Measurements from ENCODE around the gene CCDC92. TPM values are rescaled to one million over a fixed set of nuclear protein-coding genes. Genes with fewer than 3 reads are reported as not detected.

The CCDC92 gene
- total and polyA plus RNA-seq, 5 donors from 2014 or later = 12.9 to 24.1 (median 19.5) TPM

GRCh38 chr12:123960029-123960735 is 12.4 kb downstream of the CCDC92 start:
- no peaks in the 10 kb centered on the region for H3K9me3 Mint-ChIP-seq

GRCh38 chr12:123958876-123959275 is 13.8 kb downstream of the CCDC92 start:
- no peaks in the 10 kb centered on the region for H3K4me1 ChIP-seq (ENCODE audit: control insufficient read depth, insufficient read depth, low read length, poor library complexity, severe bottlenecking)
- no peak overlapping the region for H3K4me3 ChIP-seq (ENCODE audit: low read depth, low read length)
- no peaks in the 10 kb centered on the region for H3K9me3 ChIP-seq (ENCODE audit: control insufficient read depth in 2 of 2, low read length in 2 of 2)
- peaks cover 4 to 6% (median 4%) of the 10 kb centered on the region in 4 donors for H3K4me1 Mint-ChIP-seq
- H3K27ac Mint-ChIP-seq = no peak overlapping the region
- no peaks in the 10 kb centered on the region for H3K27me3 ChIP-seq (ENCODE audit: control insufficient read depth, insufficient read depth, low read length)
- H3K27me3 Mint-ChIP-seq = no peaks in the 10 kb centered on the region
- no peak for ATAC-seq (ENCODE audit: low read depth in 2 of 2)
- H3K36me3 ChIP-seq (ENCODE audit: control insufficient read depth, insufficient read depth, low read length) = no peaks in the 10 kb centered on the region
- no peak overlapping the region for H3K27ac ChIP-seq (ENCODE audit: insufficient read depth, low read length, poor library complexity, severe bottlenecking)
- no peak for DNase-seq
- H3K9me3 Mint-ChIP-seq = no peaks in the 10 kb centered on the region
- H3K36me3 Mint-ChIP-seq = no peaks in the 10 kb centered on the region
- no peak overlapping the region for H3K4me3 Mint-ChIP-seq

More at GRCh38 chr12:123960029-123960735, 12.4 kb downstream of the CCDC92 start:
- DNase-seq = no peak
- no peaks in the 10 kb centered on the region for H3K4me1 ChIP-seq (ENCODE audit: control insufficient read depth, insufficient read depth, low read length, poor library complexity, severe bottlenecking)
- peaks cover 4 to 6% (median 4%) of the 10 kb centered on the region in 4 donors for H3K4me1 Mint-ChIP-seq
- H3K4me3 Mint-ChIP-seq = no peak overlapping the region
- H3K36me3 ChIP-seq (ENCODE audit: control insufficient read depth, insufficient read depth, low read length) = no peaks in the 10 kb centered on the region
- H3K36me3 Mint-ChIP-seq = no peaks in the 10 kb centered on the region
- ATAC-seq (ENCODE audit: low read depth in 2 of 2) = no peak
- H3K27ac ChIP-seq (ENCODE audit: insufficient read depth, low read length, poor library complexity, severe bottlenecking) = no peak overlapping the region
- no peaks in the 10 kb centered on the region for H3K27me3 ChIP-seq (ENCODE audit: control insufficient read depth, insufficient read depth, low read length)
- H3K4me3 ChIP-seq (ENCODE audit: low read depth, low read length) = no peak overlapping the region
- H3K27me3 Mint-ChIP-seq = no peaks in the 10 kb centered on the region
- H3K9me3 ChIP-seq (ENCODE audit: control insufficient read depth in 2 of 2, low read length in 2 of 2) = no peaks in the 10 kb centered on the region
- no peak overlapping the region for H3K27ac Mint-ChIP-seq

DNA sequence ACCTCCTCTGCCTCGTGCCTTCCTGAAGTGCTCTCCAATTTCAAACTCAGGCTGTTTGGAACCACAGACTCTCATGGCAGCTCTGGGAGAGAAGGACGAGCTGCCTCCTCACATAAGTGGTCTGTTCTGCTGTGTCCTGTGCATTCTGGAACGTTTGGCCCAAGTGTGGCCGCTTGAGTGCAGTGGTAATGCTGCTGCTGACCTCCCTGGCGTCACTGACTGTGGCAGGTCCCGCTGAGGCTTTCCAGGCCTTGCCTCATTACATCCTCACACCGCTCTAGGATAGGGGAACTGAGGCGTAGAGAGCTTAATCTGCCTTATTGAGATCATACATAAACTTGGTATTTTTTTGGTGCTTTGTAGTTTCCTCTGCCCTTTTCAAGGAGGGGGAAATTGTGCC is 14.2 kb downstream of the CCDC92 start:
- Mint-ChIP-seq H3K27me3 (no peaks in the 10 kb centered on the region), H3K4me1 (peaks cover 4 to 6% (median 4%) of the 10 kb centered on the region in 4 donors), H3K36me3 (no peaks in the 10 kb centered on the region), H3K4me3 (no peak overlapping the region), H3K9me3 (no peaks in the 10 kb centered on the region), H3K27ac (peak overlapping the region in 1 of 3 donors; percentile 77)
- H3K4me3 ChIP-seq (ENCODE audit: low read depth, low read length) = no peak overlapping the region
- no peak for DNase-seq
- ATAC-seq (ENCODE audit: low read depth in 2 of 2) = no peak
- H3K4me1 ChIP-seq (ENCODE audit: control insufficient read depth, insufficient read depth, low read length, poor library complexity, severe bottlenecking) = no peaks in the 10 kb centered on the region
- H3K36me3 ChIP-seq (ENCODE audit: control insufficient read depth, insufficient read depth, low read length) = no peaks in the 10 kb centered on the region
- no peak overlapping the region for H3K27ac ChIP-seq (ENCODE audit: insufficient read depth, low read length, poor library complexity, severe bottlenecking)
- H3K9me3 ChIP-seq (ENCODE audit: control insufficient read depth in 2 of 2, low read length in 2 of 2) = no peaks in the 10 kb centered on the region
- H3K27me3 ChIP-seq (ENCODE audit: control insufficient read depth, insufficient read depth, low read length) = no peaks in the 10 kb centered on the region

- DNase-seq (no peak), ATAC-seq (ENCODE audit: low read depth in 2 of 2) (no peak)
- Mint-ChIP-seq H3K36me3 (no peaks in the 10 kb centered on the region), H3K9me3 (no peaks in the 10 kb centered on the region), H3K27ac (no peak overlapping the region), H3K27me3 (no peaks in the 10 kb centered on the region), H3K4me3 (no peak overlapping the region), H3K4me1 (peaks cover 0 to 5% (median 2%) of the 10 kb centered on the region in 4 donors)
- Histone ChIP-seq H3K27ac (ENCODE audit: insufficient read depth, low read length, poor library complexity, severe bottlenecking) (no peak overlapping the region), H3K27me3 (ENCODE audit: control insufficient read depth, insufficient read depth, low read length) (no peaks in the 10 kb centered on the region), H3K9me3 (ENCODE audit: control insufficient read depth in 2 of 2, low read length in 2 of 2) (no peaks in the 10 kb centered on the region), H3K4me3 (ENCODE audit: low read depth, low read length) (no peak overlapping the region), H3K36me3 (ENCODE audit: control insufficient read depth, insufficient read depth, low read length) (no peaks in the 10 kb centered on the region), H3K4me1 (ENCODE audit: control insufficient read depth, insufficient read depth, low read length, poor library complexity, severe bottlenecking) (no peaks in the 10 kb centered on the region)
Observed at GRCh38 chr12:123957196-123957595, 15.4 kb downstream of the CCDC92 start.

GRCh38 chr12:123956249-123956648 is 16.4 kb downstream of the CCDC92 start:
- no peaks in the 10 kb centered on the region for H3K36me3 Mint-ChIP-seq
- ATAC-seq (ENCODE audit: low read depth in 2 of 2) = no peak

DNA sequence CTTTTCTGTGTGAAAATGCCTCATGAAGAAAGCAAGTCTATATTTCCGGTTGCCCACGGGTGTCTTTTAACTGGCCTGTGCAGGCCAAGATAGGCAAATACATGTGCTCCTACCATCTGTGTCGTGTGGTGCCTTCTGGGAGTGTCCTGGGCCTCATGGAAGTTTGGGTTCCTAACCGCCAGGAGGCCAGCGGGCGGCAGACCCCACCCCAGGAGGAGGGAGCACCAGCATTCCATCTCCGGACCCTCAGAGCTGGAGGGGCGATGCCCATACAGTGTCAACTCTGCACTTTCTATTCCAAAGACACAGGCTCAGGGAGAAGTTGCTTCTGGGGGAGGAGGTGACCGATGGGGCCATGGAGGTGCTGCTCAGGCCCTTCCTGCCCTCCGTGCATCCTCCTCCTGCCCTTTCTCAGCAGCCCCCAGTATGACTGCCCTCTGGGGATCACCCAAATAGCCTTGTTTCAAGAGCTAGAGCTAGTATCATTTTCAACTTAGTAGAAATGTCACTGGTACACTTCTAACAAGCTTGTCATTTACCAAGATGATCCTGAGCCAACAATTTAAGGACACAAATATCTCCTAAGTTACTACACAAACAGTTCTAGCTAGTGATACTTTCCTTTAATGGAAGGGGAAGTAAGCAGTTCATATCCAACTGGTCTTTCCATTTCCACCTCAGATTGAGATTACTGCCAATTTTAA is 17.8 kb downstream of the CCDC92 start:
- Mint-ChIP-seq H3K4me3 (no peak overlapping the region), H3K9me3 (no peaks in the 10 kb centered on the region), H3K36me3 (peaks cover 4% of the 10 kb centered on the region), H3K4me1 (peaks cover 0 to 5% (median 4%) of the 10 kb centered on the region in 4 donors), H3K27ac (no peak overlapping the region), H3K27me3 (no peaks in the 10 kb centered on the region)
- H3K36me3 ChIP-seq (ENCODE audit: control insufficient read depth, insufficient read depth, low read length) = no peaks in the 10 kb centered on the region
- no peaks in the 10 kb centered on the region for H3K4me1 ChIP-seq (ENCODE audit: control insufficient read depth, insufficient read depth, low read length, poor library complexity, severe bottlenecking)
- no peaks in the 10 kb centered on the region for H3K9me3 ChIP-seq (ENCODE audit: control insufficient read depth in 2 of 2, low read length in 2 of 2)
- H3K4me3 ChIP-seq (ENCODE audit: low read depth, low read length) = no peak overlapping the region
- no peak for ATAC-seq (ENCODE audit: low read depth in 2 of 2)
- H3K27me3 ChIP-seq (ENCODE audit: control insufficient read depth, insufficient read depth, low read length) = no peaks in the 10 kb centered on the region
- H3K27ac ChIP-seq (ENCODE audit: insufficient read depth, low read length, poor library complexity, severe bottlenecking) = no peak overlapping the region
- DNase-seq = no peak

More at GRCh38 chr12:123956249-123956648, 16.4 kb downstream of the CCDC92 start:
- Mint-ChIP-seq H3K4me3 (no peak overlapping the region), H3K4me1 (peaks cover 0 to 4% (median 2%) of the 10 kb centered on the region in 4 donors), H3K27me3 (no peaks in the 10 kb centered on the region), H3K9me3 (no peaks in the 10 kb centered on the region), H3K27ac (no peak overlapping the region)
- no peak overlapping the region for H3K4me3 ChIP-seq (ENCODE audit: low read depth, low read length)
- H3K27ac ChIP-seq (ENCODE audit: insufficient read depth, low read length, poor library complexity, severe bottlenecking) = no peak overlapping the region
- no peak for DNase-seq
- H3K9me3 ChIP-seq (ENCODE audit: control insufficient read depth in 2 of 2, low read length in 2 of 2) = no peaks in the 10 kb centered on the region
- no peaks in the 10 kb centered on the region for H3K27me3 ChIP-seq (ENCODE audit: control insufficient read depth, insufficient read depth, low read length)
- no peaks in the 10 kb centered on the region for H3K36me3 ChIP-seq (ENCODE audit: control insufficient read depth, insufficient read depth, low read length)
- no peaks in the 10 kb centered on the region for H3K4me1 ChIP-seq (ENCODE audit: control insufficient read depth, insufficient read depth, low read length, poor library complexity, severe bottlenecking)

DNA sequence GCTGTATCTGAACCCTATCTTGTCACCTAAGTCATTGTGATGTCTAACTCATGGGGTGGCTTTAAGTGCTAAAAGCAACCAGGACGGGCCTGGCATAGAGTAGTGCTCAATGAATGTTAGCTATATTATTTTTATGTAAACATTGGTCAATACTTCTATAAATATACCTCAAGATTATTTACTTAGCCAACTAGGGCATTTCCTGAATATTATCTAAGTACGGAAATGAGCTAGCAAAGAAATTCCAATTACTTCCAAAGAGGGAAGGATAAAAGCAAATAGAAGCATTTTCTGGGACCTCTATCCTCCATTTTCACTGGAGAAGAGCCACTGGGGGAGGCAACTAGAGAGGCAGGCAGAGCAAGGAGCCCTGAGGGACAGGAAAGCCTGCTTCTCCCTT is 20.6 kb downstream of the CCDC92 start:
- Histone ChIP-seq H3K27me3 (ENCODE audit: control insufficient read depth, insufficient read depth, low read length) (no peaks in the 10 kb centered on the region), H3K27ac (ENCODE audit: insufficient read depth, low read length, poor library complexity, severe bottlenecking) (no peak overlapping the region), H3K4me1 (ENCODE audit: control insufficient read depth, insufficient read depth, low read length, poor library complexity, severe bottlenecking) (no peaks in the 10 kb centered on the region), H3K9me3 (ENCODE audit: control insufficient read depth in 2 of 2, low read length in 2 of 2) (no peaks in the 10 kb centered on the region), H3K36me3 (ENCODE audit: control insufficient read depth, insufficient read depth, low read length) (no peaks in the 10 kb centered on the region), H3K4me3 (ENCODE audit: low read depth, low read length) (no peak overlapping the region)
- Mint-ChIP-seq H3K4me1 (peaks cover 0 to 13% (median 4%) of the 10 kb centered on the region in 4 donors), H3K36me3 (peaks cover 10% of the 10 kb centered on the region), H3K27ac (peak overlapping the region in 1 of 3 donors; percentile 54), H3K27me3 (no peaks in the 10 kb centered on the region), H3K9me3 (no peaks in the 10 kb centered on the region), H3K4me3 (no peak overlapping the region)
- DNase-seq (no peak), ATAC-seq (ENCODE audit: low read depth in 2 of 2) (no peak)

All from CD4-positive, CD25-positive, alpha-beta regulatory T cell (primary cell).